ENCODE results near the gene RNF144A. TPM values are rescaled to one million over a fixed set of nuclear protein-coding genes. Genes with fewer than 3 reads are reported as not detected.

Gene RNF144A
- total RNA-seq, 1 donor from 2014 or later: 15.2 TPM

DNA sequence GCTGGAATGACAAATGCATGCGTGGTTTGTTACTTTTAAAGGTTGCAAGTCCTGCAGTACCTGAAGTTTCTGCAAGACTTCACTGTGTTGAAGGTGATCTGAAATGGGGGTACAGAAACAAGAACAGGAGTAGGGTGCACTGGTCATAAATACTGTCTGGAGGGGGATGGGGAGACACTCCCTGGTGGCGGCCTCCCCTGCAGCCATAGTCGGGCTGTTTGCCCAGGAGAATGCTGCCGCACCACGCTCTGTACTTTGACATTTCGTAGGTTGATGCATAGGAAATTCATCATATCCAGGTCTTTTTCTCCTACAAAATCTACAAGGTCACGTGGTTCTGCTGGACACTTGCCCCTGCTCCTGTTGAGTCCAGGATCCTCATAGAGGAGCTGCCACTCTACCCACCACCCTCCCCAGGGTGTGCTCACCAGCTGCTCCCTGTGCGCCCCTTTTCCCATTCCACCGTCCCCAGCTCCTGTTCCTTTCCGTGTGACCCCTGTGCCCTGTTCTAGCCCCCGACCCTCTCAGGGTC, 103.8 kb downstream of the RNF144A start:
- DNase-seq (ENCODE audit: low spot score): no peak

- no peak for DNase-seq (ENCODE audit: low spot score)
These were observed 105.5 kb downstream of the RNF144A start for GRCh38 chr2:7022492-7023385.

DNA sequence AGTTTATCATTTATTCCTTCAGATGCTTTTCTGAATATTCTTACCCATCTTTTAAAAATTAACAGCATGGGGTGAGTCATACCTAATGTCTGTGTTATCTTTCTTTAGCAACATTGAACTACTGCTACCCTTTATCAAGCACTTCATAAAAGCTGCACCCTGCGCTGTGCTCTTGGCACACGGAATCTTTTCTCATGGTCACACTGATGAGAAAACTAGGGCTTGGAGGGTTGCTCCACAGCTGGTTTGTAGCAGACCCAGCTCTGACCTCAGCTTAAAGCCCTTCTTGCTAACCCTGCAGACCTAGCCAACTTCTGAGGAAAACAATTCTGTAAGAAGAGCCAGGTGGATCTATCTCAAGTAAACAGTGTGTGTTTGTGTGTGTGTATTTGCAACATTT, 106.3 kb downstream of the RNF144A start:
- DNase-seq (ENCODE audit: low spot score): no peak

DNA sequence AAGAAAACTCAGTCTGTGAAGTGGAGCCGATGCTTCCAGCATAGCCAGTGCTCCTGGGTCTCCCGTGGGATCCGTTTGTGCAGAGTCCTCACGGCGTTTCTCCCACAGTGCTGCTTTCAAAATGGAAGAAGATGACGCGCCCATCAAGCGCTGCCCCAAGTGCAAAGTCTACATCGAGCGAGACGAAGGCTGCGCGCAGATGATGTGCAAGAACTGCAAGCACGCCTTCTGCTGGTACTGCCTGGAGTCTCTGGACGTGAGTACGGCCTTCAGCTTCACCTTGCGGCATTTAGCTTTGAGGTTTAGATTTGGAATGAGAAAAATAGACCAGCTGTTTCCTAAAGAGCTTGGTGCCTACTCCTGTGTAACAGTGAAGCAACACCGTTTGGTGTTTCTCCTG, 107.0 kb downstream of the RNF144A start:
- no peak for DNase-seq (ENCODE audit: low spot score)

GRCh38 chr2:7025082-7025481, 107.9 kb downstream of the RNF144A start:
- no peak for DNase-seq (ENCODE audit: low spot score)

DNA sequence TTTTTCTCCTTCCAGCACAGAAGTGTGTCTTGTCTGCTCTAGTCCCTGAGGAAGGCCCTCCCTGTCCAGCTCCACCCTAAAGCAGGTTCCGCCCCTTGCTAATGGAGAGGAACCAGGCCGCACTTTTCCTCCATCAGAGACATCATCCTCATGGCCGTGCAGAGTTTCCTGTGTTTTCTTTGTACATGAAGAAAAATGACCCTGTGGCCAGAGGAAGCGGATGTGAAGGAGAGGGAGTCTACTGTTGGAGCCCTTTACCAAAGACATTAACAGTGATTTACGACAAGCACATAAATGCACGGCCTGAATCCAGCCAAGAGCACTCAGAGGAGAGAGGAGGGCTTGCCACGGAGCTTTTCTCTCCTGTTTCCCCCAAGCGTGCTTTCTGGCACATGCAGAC, 109.5 kb downstream of the RNF144A start:
- DNase-seq (ENCODE audit: low spot score): no peak

DNA sequence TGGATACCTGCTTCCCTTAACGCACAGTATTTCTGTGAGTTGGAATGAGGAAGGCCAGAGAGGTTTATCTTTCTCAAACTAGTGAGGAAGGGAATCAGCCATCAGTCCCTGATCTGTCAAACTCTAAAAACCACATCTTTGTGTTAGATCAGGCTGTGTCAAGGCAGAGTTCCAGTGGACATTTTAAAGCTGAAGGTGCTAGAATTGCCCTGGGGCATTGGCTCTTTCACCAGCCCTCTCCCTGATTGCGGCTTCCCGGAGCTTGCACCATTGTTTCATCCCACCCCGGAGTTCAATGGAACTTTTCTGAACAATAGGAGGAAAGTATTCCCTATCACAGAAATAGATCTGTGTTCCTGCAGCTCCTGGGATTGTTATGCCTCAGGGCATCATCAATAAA, 110.2 kb downstream of the RNF144A start:
- no peak for DNase-seq (ENCODE audit: low spot score)

- DNase-seq (ENCODE audit: low spot score): no peak
These were observed 110.9 kb downstream of the RNF144A start for GRCh38 chr2:7027956-7028655.

DNA sequence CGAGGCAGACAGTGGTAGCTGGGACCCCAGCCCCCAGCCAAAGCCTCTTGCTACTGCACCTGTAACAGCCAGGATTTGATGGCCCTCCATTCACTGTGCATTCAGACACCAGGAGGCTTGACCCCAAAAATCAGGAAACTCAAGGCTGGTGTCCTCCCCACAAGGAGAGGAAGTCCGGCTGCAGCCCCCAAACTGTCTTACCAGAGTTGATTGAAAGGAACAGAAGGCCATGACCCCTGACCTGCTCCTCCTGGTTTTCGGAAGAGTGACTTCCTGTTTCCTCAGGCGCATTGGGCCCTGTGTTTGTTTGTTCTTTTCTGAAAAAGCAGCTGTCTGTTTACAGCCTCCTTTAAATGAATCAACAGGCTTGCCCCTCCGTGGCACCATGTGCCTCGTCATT, 111.6 kb downstream of the RNF144A start:
- no peak for DNase-seq (ENCODE audit: low spot score)

- no peak for DNase-seq (ENCODE audit: low spot score)
These were observed 112.3 kb downstream of the RNF144A start for GRCh38 chr2:7029291-7030059.

DNA sequence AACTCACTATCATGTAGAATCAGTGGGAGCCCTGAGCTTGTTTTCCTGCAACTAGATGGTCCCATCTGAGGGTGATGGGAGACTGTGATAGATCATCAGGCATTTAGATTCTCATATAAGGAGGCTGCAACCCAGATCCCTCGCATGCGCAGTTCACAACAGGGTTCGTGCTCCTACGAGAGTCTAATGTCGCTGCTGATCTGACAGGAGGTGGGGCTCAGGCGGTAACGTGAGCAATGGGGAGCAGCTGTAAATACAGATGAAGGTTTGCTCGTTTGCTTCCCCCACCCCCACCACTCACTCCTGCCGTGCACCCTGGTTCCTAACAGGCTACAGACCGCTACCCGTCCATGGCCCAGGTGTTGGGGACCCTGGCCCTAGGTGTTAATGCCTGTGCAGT, 113.6 kb downstream of the RNF144A start:
- no peak for DNase-seq (ENCODE audit: low spot score)

DNA sequence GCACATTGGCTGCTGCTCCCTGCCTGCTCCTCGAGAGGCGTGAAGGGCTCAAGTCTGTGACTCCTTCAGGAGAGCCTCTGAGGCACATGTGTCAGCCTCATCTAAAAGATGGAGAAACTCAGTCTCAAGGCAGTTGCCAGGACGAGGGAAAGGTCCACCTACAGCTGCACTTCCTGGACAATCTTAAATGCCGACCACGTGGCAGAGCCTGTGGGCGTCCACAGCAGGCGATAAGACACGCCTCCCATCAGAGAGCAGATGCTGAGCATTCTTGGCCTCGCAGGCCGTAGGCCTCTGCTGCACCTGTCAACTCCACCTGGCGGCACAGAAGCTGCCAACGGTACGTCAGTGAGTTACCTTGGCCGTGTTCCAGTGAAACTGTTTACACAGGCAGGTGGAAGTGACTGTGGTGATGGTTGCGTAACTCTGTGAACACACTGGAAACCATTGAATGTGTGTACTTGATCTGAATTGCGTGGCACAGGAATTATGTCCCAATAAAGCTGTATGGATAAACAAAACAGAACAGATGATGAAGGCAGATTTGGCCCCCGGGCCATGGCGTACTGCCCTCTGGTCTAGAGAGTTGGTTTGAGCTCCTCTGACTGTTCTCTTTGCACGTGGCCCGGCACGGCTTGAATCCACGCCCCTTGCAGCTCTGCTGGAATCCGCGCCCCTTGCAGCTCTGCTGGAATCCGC, 114.5 kb downstream of the RNF144A start:
- DNase-seq (ENCODE audit: low spot score): peak; percentile 89

GRCh38 chr2:7032371-7032770, 115.2 kb downstream of the RNF144A start:
- DNase-seq (ENCODE audit: low spot score): no peak

- DNase-seq (ENCODE audit: low spot score): no peak
These were observed 116.1 kb downstream of the RNF144A start for GRCh38 chr2:7033136-7033960.

DNA sequence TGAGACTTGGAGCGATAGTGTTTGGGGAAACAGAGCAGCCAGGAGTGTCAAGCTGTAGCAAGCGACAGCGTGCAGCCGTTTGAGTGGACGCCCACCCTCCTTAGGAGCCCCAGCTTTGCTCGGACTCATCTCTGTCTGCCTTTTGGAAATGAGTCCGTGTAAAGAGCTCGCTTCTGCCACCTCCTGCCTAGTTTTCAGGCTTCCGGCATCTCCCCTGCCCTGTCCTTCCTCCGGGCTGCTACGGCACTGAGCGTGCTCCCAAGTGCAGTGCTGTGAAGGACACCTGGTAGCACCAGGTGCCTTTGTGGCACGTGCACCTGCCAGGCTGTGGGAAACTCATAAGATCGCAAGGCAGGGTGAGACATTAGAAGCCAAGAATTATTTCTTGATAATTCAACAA, 117.1 kb downstream of the RNF144A start:
- no peak for DNase-seq (ENCODE audit: low spot score)

- no peak for DNase-seq (ENCODE audit: low spot score)
These were observed 118.7 kb downstream of the RNF144A start for GRCh38 chr2:7035884-7036283.

- DNase-seq (ENCODE audit: low spot score): peak; percentile 78
These were observed 120.4 kb downstream of the RNF144A start for GRCh38 chr2:7037340-7038333.

DNA sequence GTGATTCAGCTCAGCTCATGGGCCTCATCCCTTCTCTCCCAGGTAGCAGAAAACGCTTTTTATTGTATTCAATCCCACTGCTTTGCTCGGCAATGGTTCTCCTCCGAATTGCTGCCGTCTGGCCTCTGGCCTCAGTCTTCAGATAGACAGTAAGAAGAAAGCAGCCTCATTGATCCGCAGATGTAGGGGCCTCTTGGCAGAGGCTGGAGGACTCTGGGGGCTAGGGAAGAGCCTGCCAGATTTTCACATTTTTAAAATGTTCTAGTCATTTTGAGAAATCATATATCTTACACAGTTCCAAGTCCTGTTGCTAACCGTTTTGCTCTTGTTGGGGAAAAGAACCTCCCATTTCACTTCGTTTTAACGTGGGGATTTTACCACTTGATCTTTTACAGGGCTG, 123.3 kb downstream of the RNF144A start:
- DNase-seq (ENCODE audit: low spot score): no peak

DNA sequence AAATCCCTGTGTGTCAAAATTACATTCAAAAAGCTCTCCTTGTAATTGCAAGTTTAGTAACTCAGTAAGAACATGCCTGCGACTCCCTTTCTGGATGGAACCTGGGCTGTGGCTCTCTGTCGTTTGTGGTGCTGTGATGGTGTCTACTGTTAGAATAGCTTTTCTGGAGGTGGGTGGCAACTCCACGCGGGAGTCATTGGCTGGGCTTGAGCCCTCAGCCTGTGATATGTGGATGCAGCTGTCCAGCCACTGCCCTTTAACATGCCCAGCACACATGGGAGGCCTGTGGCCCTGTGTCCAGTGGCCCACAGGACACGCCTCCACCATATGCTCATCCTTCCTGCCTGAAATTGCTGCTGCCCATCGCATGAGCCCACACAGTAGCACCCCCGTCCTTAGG, 124.2 kb downstream of the RNF144A start:
- no peak for DNase-seq (ENCODE audit: low spot score)

All from ureter (tissue), 1 donor.